Choroid plexus epithelial cell (primary cell): ENCODE data around the gene PPM1A.

Source experiments
- DNase-seq: peaks from one replicate; pipeline ENCODE4 v3.0.0-alpha.2; 2010; ENCODE audit warnings: low read depth
- H3K4me3 ChIP-seq: 2 replicates; pipeline ENCODE4 v1.5.1; 2011; ENCODE audit warnings: low read depth, mild to moderate bottlenecking, control low read depth, low read length, moderate library complexity
- CTCF ChIP-seq: conservative IDR thresholded peaks from 2 replicates; pipeline ENCODE4 v1.5.1; 2011; ENCODE audit warnings: low read depth, mild to moderate bottlenecking, control low read depth, inconsistent platforms, low read length, moderate library complexity

PPM1A gene

DNA sequence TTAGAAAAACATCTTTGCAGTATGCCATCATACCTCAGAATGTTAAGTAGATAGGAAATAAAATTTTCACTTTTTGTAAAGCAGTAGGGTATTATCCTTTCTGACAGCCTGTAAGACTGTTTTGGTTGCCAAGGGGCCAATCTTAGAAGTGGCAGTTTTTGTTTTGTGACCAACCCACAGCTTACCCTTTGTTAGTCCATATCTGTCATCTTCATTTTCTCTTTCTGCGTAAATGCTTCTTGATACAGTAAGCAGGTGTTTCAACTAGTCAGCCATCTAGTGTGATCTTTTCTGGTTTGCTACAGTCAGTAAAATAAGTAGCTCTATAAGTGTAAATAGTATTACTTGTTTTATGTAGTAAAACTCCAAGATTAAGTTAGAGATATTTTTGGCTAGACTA lies 8.8 kb downstream of the PPM1A start:
- no peak overlapping the region for H3K4me3 ChIP-seq
- no peak for DNase-seq
- no peak for TF ChIP-seq CTCF

- no peak for TF ChIP-seq CTCF
- H3K4me3 ChIP-seq: no peak overlapping the region
- no peak for DNase-seq
These were observed 16.1 kb downstream of the PPM1A start for GRCh38 chr14:60265163-60265562.

GRCh38 chr14:60266021-60266937 lies 17.3 kb downstream of the PPM1A start:
- DNase-seq: peak; percentile 56
- peak; percentile 77 for TF ChIP-seq CTCF
- no peak overlapping the region for H3K4me3 ChIP-seq

DNA sequence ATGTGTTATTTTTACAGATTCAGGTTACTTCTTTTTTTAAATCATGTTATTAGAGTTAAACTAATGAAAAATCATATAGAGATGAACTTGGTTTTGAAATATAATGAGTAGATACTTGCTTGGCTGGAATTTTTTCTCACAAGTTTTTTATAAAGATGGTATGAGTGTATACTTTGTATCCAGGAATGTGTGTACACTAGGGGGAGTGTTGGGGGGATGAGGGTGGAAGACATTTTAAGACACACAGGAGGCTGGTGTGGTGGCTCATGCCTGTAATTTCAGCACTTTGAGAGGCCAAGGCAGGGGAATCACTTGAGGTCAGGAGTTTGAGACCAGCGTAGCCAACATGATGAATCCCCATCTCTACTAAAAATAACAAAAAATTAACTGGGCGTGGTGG lies 23.2 kb downstream of the PPM1A start:
- H3K4me3 ChIP-seq: no peak overlapping the region
- no peak for DNase-seq
- TF ChIP-seq CTCF: no peak

- no peak overlapping the region for H3K4me3 ChIP-seq
- no peak for TF ChIP-seq CTCF
- no peak for DNase-seq
These were observed 24.9 kb downstream of the PPM1A start for GRCh38 chr14:60273956-60274355.

DNA sequence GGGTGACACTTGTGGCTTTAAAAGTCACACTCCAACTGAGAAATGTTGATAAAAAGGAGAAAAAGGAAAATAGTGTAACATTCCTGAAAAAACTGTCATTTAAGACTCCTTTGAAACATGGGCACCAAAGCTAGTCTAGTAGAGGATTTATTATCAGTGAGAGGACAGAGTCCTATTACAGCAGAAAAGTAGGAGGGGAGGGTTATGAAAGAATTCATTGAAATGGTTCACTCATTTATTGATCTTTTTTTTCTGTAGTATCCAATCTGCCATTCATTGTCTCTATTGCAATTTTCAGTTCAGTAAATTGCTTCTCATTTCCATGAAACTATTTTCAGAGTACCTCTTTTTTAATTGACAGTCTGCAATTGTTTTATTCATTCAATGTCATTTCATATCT lies 25.4 kb downstream of the PPM1A start:
- H3K4me3 ChIP-seq: no peak overlapping the region
- no peak for TF ChIP-seq CTCF
- DNase-seq: no peak

DNA sequence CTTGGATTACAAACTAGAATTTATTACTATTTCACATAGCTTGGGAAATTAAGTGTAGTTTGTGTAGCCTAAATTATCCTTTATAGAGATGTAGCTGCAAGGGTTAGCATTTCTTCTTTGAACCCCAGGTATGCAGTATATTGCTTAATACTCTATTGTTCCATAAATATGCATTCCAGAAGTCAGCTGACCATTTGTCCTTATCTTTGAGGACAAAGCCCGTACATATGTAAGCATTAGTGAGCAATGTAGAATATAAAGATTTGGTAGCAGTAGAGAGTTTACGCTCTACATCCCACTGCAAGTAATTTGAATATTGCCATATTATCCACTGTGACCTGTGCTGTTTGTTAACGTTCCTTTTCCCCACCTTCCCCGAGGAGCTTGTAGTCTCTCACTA lies 26.9 kb downstream of the PPM1A start:
- no peak for TF ChIP-seq CTCF
- H3K4me3 ChIP-seq: no peak overlapping the region
- DNase-seq: no peak
